Activated T-helper 9 cell treated with anti-CD3 and anti-CD28 coated beads, Interleukin-2, amount 50 U/mL, for 16 hours (primary cell): ENCODE data around the gene NT5E.
"Not testable (repeated sequence)": the region's sequence is repeated elsewhere in the genome, so short reads cannot be mapped to it uniquely, and the experiment has no call there.

ENCODE experiments used
- DNase-seq: peaks from one replicate; pipeline ENCODE4 v3.0.0-alpha.2; 2020; ENCODE audit warnings: low read depth

Gene NT5E

DNA sequence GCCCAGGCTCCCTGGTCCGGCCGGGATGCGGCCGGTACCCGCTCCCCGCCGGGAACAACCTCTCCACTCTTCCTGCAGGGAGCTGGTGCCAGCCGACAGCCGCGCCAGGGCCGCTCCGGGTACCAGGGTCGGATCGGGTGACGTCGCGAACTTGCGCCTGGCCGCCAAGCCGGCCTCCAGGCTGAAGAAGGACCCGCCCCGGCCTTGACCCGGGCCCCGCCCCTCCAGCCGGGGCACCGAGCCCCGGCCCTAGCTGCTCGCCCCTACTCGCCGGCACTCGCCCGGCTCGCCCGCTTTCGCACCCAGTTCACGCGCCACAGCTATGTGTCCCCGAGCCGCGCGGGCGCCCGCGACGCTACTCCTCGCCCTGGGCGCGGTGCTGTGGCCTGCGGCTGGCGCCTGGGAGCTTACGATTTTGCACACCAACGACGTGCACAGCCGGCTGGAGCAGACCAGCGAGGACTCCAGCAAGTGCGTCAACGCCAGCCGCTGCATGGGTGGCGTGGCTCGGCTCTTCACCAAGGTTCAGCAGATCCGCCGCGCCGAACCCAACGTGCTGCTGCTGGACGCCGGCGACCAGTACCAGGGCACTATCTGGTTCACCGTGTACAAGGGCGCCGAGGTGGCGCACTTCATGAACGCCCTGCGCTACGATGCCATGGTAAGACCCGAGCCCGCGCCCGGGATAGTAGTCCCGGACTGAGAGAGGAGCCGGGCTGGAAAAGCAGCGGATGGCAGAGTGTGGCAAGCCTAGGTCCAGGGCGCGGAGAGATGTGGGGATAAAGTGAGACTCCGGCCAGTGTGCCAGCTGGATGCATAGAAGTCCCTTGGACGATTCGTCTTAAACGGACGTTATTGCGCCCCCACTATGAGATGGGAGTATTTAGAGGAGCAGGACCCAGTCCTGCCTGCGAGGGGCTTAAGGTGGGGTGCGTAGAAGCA is at the start of gene NT5E:
Gene NT5E, plus strand, starts transcription at position 266 of the 942 bp plus-strand sequence. Its CDS starts 57 bp downstream, at position 323.
- peak; percentile 10 for DNase-seq

DNA sequence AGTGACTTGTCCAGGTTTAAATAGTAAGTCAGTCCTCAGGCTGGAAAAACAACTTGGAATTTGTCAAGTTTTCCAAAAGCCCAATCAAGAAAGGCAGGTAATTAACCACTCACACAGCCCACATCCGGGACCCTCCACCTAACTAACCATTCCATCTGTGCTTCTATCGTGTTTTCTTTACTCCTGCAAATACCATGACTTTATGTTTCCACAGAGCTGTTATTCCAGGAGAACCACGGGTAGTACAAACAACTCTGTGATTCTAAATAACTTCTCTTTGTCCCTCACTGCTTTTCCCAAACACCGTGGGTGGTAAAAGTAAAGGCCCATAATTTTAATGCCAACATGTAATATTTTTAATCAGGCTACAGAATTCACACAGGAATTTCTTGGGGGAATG is 49.6 kb upstream of the NT5E start:
- no peak for DNase-seq

GRCh38 chr6:85401186-85402021 is 48.5 kb upstream of the NT5E start:
- DNase-seq = no peak

DNA sequence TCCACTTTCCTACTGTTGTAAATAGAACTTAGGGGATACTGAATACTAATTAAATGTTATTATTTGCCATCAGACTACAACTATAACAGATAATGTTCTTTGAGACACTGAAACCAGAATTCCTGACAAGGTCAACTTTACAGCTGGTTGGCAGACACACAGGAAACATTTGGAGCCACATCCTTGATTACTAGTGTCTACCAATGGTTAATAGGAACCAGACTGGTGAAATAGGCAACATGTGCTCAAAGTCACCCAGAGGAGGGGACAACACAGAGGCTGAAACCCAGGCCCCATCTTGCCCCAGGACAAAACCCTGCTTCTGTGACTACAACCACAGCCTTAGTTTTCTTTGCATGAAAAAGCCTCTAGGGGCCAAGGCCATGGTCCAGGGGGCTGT is 47.8 kb upstream of the NT5E start:
- DNase-seq = no peak

DNA sequence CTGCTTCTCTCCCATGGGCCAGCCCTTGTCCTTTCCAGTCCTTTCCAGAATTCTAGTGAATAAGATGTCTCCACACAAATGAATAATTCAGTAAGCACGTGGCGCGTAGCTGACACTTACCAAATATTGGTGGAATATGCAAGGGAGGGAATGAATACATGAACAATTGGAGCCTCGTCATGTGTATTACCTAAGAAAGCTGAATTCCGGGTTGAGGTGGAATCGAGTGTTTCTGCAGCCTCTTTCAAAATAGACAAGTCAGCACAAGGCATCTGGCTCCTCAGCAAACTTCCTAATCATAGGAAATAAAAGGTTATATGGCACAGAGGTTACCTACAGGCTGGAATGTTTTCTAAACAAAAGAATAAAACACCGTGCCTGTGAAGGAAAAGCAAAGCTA is 47.0 kb upstream of the NT5E start:
- DNase-seq = no peak

DNA sequence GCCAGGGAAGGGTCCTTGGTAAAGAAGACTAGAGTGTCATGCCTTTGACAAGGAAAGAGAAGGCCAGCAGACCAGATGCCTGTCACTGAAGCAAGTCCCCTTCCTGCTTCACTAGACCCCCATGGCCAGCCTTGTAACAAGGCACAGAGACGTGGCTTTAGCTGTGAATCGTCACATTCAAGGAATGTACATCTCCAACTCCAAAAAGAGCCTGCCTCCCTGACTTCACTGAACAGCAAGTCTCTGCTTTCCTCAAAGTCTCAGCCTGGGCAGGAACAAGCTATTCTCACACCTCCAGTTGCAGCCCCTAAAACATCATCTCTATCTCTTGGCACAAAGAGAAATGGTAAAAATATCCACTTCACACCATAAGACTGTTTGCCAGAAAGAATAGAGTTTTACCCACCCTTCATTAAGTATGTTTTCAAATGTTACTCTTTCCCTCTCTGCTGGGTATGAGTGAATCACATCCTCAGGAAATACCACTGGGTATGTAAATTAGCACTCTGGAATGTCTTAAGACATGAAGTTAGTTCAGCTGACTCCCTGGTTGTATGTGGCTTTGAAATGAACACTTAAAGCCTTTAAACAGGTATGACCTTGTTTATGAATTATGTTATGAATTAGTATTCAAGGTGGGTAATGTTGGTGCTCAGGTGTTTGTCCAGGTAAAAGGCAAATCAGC is 46.4 kb upstream of the NT5E start:
- DNase-seq = no peak

- not testable (repeated sequence) for DNase-seq
These were observed 45.8 kb upstream of the NT5E start for GRCh38 chr6:85404016-85404563.

- DNase-seq = no peak
These were observed 45.2 kb upstream of the NT5E start for GRCh38 chr6:85404564-85405174.

- no peak for DNase-seq
These were observed 44.6 kb upstream of the NT5E start for GRCh38 chr6:85405175-85405852.

- no peak for DNase-seq
These were observed 44.1 kb upstream of the NT5E start for GRCh38 chr6:85405853-85406198.

DNA sequence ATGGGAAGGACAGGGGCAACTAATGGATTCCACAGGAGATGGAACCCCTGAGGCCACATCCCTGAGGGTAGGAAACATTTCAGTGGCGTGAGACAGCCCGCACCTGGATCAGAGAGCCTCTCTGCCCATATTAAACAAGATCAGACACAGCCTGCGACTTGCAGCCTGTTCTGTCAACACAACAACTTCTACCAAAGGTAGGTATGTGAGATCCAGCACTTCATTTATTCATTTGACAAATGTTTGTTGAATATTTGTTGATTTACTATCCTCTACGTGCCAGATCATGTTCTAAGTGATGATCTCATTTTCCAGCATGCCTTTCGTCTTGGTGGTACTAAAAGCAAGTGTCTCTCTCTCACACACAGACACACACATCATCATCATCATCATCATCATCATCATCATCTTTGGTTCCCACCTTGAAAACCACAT is 43.2 kb upstream of the NT5E start:
- DNase-seq = no peak

DNA sequence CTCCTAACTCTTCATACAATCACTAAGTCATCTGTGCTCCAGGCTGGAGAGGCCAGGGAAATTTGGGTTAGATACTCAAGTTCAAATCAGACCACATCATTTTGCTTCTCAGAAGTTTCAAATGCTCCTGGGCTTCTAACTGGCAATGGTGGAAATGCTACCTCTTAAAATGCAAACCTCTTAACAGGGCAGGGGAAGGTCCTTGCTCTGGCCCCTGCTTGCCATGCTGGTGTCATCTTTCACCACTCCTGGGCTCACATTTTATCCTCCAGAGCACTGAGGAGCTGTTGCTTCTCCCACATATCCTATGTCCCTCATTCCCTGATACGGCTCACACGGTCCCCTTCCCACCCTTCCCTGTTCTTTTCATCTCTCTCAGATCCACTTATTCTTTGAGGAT is 41.8 kb upstream of the NT5E start:
- DNase-seq = no peak

- DNase-seq = no peak
These were observed 36.9 kb upstream of the NT5E start for GRCh38 chr6:85412911-85413430.

DNA sequence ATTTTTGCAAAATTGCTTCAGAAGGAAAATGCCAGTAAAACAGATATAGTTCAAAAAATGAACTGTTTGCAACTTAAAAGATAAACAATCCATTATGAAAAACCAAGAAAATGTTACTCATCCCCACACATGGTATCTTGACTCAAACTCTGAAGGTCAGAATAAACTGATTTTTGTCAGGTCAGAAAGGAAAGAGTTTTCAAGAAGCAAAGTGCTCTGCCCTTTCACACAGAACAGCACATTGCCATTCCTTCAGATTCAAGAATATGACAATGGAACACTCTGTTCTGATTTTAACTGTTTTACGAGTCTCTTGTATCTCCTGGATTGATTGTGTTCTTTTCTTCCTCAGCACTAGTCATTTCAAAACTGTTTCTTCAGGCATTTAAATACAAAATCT is 33.8 kb upstream of the NT5E start:
- no peak for DNase-seq

GRCh38 chr6:85416766-85417165 is 33.1 kb upstream of the NT5E start:
- no peak for DNase-seq

- DNase-seq = no peak
These were observed 32.5 kb upstream of the NT5E start for GRCh38 chr6:85417336-85417735.

DNA sequence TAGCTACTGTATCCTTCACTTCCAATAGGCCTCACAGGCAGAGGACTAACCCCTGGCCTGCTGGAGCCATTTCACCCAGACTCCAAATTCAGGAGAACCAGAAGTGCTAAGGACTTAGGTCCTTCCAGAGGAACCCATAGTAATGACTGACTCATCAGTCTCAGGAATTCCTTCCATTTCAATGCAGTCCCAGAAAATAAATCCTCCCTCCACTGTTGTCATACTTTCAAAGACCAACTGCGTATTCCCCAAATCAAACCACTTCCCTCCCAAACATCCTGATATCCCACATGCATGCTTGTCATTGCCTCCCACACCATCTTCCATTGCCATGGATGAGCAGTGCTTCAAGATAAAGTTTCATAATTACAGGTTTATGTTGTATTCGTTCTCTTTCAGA is 31.8 kb upstream of the NT5E start:
- DNase-seq = no peak

GRCh38 chr6:85419046-85419759 is 30.7 kb upstream of the NT5E start:
- no peak for DNase-seq

DNA sequence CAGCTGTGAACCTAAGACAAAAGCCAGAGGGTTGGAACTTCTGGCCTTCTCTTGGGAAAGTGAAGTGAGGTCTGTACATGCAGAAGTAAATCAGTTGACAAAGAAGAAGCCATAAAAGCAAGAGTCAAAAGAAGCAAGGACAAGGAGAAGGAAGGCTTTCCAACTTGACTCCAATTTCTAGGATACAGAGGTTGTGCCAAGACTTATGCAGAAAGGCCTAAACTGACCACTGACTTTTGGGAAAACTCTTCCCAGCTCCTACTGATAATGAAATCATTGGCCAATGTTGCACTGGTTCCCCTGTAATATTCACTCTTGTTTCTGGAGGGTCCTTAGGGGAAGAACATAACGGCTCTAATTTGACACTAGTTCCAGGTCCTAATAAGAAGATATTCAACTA is 29.3 kb upstream of the NT5E start:
- DNase-seq = no peak

GRCh38 chr6:85421181-85421580 is 28.7 kb upstream of the NT5E start:
- DNase-seq = no peak
